HT-29 (cell line): ENCODE data around the gene CDH4. TPM values are rescaled to one million over a fixed set of nuclear protein-coding genes. Genes with fewer than 3 reads are reported as not detected.

Experiments
- DNase-seq: peaks from one replicate; pipeline ENCODE4 v3.0.0-alpha.2; 2015; ENCODE audit warnings: low spot score
- total RNA-seq: library from RNA; depleted of rRNA; stranded (reverse); fragments of >200 nt; shearing (Covaris generic); gene quantifications from 2 replicates; pipeline ENCODE4 v1.2.3, GENCODE V29; 2014

CDH4 gene
- total RNA-seq, 1 experiment from 2014 or later: not detected

DNA sequence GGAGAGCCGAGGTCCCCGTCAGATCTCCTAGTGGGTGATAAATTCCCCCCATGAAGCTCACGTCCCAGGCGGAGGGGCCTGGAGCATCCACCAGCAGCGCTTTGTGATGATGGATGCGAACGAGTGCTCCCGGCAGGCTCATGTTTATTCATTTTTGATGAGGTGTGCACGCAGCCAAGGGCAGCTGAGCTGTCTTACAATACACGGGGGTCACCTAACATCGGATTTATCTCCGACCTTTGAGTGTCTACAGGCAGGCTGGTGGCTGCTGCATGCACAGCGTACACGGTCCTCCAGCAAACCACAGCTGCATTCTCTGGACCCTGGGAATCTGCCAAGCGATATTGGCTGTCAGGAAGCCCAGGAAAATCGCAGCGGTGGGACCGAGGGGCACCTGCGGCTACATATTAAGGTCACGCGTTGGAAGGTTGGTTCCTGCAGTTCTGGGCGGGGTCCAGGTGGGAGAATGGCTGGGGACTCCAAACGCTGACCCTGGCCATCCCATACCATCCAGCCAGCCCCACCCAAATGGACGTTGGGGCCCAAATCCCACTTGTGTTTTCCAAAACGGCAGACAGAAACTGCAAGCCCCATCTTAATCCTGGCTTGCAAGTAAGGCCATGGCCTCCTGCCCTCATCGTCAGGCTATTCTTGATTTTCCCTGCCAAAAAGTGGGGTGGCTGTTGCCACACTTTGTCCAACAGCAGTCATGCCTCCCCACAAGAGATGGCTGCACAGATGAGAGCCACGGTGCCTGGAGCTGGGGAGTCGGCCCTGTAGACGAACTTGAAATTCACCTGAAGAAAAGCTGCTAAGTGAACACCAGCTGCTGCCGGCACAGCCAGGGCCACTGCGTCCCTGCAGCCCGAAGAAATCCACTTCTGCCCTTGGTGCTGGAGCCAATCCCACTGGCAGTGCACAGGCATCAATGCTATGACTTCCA lies 413.7 kb downstream of the CDH4 start:
- DNase-seq: no peak

DNA sequence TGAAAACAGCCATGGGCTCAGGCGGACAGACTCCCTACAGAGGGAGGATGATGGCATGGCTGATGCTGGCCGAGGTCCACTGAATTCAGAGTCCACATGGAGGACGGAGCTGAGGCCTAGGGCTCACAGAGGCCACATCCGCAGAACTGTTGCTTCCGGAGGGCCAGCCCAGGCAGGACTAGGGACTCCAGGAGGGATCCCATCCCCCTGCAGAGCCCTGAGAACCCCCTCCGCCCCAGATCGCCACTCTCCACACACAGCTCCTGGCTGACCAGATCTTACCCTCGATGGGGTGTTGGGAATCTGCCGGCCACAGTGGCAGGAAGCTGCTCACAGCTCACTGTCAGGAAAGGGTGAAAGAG lies 414.4 kb downstream of the CDH4 start:
- DNase-seq: no peak

DNA sequence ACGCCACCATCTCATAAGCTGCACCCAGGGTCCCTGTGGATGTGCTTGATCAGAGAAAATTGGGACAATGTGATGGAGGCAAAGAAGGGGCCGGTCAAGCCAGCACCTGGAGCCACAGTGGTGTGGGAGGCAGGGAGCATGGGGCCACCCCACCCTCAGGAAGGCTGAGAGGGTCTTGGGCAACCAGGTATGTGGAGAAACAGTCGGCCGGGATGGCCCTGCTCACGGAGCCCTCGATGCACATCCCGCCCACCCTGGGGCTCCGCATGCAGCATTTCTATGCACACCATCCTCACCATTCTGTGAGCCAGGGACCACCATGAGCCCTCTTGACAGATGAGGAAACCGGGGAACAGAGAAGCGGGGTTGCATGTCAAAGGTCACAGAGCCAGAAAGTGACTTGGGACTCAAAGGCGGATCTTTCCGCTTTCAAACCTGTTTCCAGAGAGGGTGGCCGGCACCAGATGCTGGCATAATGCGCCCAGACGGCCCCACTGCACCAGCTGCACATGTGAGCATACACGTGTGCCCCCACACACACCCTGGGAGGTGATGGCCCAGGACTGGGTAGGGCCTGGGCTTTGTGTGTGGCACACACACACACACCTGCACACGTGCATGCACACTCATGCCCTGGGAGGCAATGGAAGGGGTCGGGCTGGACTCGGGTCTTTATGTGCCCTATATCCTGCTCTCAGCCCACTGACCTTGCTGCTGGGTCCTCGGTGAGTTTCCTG lies 415.2 kb downstream of the CDH4 start:
- no peak for DNase-seq

DNA sequence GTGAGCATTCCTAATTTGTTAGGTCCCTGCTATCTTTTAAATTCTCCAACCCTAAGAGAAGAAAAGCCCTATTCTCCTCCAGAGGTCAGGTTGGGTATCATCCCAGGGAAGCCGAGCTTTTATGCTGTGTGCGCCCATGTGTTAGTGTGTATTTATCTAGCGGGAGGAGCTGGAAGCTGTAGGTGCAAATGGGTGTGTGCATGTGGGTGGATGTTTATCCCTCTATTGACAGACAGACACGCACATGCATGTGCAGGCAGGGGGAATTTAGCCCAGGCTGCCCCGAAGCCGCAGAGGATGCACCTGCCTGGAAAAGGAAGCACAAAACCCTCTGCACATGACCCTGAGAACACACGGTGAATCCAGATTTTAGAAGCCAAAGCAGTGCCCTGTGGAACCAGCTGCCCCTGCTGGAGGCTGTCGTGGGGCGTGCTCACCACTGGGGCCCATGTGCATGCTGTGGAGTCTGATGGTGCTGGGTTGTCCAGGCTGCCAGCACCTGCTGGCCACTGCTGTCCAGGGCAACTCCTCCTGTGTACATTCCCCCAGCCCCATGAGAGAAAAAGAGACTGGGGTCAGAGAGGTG lies 416.1 kb downstream of the CDH4 start:
- DNase-seq: no peak

DNA sequence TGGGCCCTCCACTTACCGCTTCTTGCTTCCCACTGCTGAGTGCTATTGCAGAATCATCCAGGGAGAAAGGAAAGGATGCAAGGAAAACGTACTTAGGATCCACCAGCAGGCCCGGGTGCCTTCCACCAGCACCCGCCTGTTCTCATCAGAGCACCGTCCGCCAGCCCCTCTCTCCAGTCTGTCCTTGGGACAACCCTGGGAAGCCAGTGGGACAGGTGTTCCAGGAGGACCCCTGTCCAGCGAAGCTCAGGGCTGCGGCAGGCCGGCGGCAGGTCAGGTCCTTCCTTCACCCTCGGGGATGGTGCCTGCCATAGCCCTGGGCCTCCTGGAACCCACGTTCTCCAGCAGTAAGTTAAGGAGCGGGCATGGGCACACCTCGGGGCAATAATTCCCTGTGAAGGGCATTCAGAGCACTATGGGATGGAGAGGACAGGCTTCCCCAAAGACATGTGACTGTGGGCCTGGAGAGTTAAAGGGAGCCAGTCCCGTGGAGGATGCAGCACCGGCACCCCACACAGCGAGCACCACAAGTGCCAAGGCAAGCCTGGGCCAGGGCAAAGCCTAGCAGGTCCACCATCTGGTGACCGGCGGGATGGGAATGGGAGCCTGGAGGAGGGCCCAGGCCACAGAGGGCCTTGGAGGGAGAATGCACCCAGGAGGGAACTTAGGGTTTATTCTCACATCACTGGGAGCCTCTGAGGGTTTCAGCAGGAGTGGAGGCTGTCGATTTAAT lies 416.9 kb downstream of the CDH4 start:
- DNase-seq: no peak

DNA sequence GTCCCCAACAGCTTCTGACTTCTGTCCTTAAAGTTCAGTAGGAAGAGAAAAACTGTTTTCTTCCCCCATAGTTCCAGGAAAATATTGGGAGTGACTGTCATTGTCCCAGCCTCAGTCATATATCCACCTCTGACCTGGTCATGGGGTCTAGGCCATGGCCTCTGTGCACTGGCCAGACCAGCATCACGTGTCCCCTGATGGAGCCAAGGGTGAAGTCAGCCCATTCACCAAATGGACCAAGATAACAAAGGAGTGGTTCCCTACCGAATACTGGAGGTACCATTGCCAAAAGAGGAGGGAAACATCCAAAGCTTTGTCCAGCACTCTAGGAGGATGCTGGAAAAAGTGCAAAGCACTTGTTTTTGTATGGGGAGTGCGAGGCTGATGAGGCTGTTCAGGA lies 418.2 kb downstream of the CDH4 start:
- no peak for DNase-seq

DNA sequence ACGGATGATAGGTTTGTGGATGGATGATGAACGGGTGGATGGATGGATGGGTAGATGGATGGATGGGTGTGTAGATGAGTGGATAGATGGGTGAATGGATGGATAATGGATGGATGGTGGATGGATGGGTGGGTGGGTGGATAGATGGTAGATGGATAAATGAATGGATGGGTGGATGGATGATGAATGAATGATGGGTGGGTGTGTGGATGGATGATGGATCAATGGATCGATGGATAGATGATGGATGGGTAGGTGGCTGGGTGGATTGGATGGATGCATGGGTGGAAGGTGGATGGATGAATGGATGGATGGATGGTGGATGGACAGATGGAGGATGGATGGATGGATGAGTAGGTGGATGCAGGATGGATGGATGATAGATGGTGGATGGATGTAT lies 419.5 kb downstream of the CDH4 start:
- DNase-seq: no peak

DNA sequence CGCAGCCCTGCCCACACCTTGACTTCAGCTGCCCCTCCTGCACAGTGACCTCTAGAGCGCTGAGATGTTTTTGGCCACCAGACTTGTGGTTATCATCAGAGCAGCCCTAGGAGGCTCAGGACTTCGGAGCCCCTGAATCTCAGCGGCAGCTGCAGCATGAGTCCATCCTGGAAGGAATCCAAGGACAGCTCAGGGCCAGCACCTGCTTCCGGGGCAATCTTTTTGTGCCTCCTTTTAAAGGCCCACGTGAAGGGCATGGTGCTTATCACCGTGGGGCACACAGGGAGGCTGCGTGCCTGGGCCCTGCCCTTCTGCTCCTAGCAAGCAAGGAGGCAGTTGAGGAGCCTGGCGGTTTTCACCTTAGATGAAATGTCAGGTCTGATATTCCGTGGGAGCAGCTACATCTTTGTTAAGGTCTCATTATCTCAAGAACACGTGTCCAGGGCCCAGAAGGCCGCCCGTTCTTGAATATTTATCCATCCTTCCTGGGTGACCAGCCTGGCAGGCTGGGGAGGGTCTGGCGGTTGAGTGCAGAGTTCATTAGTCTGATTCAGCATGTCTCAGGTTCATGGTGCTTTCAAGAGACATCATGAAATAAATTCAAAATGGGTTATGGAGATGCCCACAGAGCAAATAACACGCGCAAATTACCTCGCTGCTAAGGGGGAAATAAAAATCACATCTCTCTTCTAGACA lies 421.2 kb downstream of the CDH4 start:
- no peak for DNase-seq

DNA sequence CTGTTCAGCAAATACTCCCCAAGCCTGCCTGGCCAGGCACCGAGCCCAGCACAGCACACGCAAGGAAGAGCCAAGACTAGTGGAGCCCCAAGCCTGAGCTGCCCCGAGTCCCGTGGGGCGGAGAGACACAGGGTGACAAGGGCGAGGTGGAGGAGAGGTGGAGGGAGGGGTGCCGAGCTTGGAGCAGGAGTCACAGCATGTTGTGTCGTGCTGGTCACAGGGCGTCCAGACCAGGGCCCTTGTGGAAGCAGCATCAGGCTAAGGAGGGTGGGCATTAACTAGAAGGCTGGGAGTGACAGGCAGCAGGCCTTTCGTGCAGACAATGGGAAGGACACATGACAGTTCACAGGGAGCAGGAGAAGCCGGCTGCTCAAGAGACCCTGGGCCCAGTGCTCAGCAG lies 422.1 kb downstream of the CDH4 start:
- DNase-seq: no peak

DNA sequence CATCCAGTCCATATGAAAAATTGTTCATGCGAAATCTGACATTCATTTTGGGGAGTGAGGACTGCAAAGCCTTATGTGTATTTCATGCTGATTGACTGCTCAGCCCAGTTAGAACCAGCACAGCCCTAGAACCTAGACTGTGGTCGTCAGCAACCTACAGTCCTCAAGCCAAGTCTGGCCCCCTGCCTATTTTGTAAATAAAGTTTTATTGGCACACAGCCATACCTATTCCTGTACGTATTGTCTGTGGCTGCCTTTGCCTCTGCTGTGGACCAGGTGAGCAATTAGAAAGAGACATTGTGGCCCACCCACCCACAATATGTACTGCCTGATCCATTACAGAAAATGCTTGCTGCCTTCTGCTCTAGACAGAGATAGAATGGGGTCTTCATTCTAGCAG lies 422.6 kb downstream of the CDH4 start:
- no peak for DNase-seq

DNA sequence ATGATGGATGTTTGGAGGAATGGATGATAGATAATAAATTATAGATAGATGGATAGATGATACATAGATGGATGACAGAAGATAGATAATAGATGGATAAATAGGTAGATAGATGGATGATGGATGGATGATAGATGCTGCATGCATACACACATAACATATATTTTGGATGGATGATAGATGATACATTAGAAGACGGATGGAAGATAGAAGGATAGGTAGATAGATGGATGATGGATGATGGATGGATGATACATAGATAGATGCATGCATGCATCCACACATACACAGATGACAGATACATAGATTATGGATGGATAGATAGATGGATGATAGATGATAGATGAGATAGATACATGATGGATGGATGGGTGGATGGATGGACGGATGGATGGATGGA lies 425.9 kb downstream of the CDH4 start:
- DNase-seq: no peak

DNA sequence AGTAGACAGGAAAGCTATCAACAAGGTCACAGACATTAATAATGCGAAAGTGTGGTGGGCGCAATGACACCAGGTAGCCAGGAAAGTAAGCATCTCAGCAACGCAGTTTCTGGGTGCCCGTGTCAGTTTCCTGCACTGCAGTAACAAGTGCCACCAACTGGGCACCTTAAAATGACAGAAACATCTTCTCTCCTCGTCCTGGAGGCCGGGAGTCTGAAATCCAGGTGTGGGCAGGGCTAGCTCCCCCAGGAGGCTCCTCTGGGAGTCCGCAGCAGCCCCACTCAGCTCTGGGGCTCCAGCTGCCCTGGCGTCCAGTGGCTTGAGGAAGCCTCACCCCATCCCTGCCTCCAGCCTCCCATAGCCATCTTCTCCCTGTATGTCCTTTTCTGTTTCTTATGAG lies 426.4 kb downstream of the CDH4 start:
- DNase-seq: no peak

DNA sequence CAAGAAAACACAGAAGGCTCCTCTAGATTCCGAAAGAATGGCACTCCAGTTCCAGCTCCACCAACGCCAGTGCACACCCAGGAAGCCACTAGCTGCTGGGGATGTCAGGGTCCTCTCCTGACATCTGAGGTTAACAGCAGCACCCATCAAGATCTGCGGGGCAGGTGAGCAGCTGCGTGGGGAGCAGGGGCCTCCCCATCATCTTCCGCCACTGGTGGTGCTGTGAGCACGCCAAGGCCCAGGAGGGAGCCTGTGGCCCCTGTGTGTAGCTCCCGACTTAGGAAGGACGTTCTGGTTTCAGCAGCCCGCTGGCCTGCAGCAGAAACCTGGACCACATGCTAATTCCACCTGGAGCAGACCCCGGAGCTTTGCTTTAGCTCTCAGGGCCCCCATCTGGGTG lies 427.4 kb downstream of the CDH4 start:
- no peak for DNase-seq

DNA sequence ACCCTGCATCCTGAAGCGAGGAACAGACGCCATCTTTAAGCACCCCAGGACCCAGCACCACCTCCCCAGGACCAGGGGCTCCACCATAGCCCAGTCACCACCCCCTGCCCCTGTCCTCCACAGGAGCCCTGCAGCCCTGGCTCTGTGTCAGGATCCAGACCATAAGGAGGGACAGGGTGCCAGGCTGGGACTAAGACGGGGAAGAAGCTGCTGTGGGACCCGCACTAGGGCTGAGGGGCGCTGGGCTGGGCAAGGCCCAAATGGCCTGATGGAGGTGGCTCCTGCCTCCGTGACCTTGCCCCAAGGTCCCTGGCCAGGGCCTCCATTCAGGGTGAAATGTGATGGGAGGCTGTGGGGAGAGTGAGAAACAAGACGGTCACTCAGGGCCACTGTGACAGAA lies 428.0 kb downstream of the CDH4 start:
- no peak for DNase-seq

DNA sequence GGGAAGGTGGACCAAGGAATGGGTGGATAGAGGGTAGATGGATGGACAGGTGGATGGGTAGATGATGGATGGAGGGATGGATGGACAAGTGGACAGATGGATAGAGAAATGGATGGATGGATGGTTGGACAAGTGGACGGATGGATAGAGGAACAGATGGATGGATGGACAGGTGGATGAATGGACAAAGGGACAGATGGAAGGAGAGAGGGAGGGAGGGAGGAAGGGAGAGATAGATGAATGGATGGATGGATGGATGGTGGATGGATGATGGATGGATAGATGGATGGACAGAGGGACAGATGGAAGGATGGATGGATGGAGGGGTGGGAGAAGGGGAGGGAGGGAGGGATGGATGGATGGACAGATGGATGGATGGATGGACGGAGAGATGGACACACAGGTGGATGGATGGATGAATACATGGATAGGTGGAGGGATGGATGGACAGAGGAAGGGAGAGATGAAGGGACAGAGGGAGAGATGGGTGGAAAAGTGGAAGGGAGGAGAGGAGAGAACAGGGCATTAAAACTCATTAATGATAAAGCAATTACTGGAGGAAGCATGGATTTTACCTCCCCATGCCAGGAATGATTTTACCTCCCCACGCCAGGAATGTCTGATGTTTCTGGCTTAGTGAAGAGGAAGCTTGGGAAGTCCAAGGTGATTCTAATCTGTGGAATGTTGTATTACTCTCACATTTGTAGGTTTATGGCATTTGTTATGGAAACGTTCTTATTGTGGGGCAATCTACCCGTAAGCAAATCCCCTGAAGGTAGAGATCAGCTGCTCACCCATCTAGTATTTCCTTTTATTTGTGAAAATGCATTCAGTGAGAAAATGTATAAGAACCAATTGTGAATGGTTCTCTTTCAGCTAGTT lies 430.3 kb downstream of the CDH4 start:
- no peak for DNase-seq

DNA sequence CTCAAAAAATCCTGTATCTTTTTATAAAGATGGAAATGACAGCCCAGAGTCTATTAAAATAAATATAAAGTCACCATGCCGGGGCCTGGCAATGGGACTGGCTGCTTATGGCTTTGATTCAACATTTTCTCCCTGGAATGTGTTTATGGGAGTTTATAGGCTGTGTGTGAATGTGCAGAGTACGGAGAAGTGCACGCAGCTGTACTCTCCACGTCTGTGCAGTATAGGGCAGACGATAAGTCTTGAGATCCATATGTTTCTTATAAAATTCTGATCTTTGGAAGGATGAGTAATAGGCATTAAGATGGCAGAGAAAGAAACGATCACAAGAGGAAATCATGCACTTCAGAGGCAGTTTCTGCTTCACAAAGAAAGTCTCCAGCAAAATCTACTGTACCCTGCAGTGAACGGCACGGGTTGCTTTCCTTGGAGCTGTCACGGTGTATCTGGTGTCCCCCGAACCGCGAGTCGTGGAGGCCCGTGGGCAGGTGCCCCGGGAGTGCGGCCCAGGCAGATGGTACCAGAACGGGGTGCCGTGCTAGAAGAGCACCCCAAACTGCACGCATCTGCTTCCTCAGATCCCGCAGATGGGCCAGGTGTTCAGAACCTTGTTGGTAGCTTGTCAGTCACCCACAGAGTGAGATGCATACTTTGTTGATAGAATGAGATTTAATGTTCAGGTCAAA lies 431.1 kb downstream of the CDH4 start:
- DNase-seq: no peak

DNA sequence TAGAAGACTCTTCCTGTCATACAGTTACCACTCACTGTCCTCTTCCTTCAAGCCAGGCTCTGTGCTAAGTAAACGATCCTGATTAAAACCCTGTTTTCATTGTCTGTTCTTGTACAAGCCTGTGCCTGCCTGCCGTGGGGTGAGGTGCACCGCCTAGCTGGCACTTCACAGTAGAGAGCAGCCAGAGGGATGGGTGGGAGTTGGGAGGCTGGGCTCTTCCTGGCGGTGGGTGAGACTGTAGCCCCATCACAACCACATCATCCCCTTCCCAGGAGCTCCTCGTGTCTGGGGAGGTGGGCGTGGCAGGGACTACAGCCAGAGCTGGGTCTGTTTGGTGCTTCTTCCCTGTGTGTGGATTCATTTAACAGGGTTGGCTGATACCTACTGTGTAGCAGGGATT lies 431.7 kb downstream of the CDH4 start:
- no peak for DNase-seq

DNA sequence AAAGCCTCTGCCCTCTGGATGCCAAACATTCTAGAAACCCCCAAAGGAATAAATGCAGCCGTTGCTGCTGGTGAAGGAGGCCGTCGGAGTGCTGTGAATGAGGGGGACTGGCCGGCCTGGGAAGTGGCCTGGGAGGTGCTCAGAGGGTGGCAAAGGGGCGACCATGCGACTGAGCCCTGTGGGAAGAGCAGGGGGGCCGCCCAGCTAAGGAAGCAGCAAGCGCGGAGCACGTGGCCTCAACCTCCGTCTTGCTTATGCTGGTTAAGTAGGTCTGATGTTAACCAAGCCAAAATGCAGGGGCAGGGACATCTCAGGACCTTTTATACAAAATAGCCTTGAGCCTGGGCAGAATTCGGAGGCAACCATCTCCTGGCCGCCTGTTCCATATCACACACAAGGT lies 432.1 kb downstream of the CDH4 start:
- no peak for DNase-seq

DNA sequence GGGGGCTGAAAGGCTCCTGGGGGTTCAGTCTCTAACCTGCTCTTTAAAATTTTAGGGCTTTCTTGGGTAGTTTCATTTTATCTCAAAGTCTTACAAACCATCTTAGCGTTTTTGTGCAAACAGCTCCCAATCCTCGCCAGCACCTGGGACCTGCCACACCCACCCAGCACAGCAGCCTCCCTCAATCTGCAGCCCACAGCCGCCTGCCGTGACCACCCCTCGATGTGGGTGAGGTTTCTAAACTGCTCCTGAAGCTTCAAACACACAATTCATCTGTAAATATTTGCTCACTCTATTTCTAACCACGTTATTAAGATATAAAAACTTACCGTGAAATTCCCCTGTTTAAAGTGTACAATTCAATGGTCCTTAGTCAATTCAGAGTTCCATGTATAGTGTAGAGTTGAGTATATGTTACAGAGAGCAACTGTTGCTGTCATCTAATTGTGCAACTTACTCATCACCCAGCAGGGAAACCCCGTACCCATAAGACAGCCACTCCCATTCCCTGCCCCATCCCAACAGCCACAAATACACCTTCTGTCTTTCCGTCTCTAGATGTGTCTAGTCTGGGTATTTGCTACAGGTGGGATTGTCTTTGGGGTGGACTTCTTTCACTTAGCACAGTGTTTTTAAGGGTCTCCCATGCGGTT lies 432.6 kb downstream of the CDH4 start:
- DNase-seq: no peak
